DND-41 (cell line): ENCODE results near the gene UBE2V1.

ENCODE experiments used
- CTCF ChIP-seq: IDR thresholded peaks from 2 replicates; pipeline ENCODE4 v1.5.1; 2012; ENCODE audit warnings: borderline replicate concordance, low read length, moderate library complexity, mild to moderate bottlenecking; ENCODE audit not compliant: poor library complexity, severe bottlenecking; ENCODE audit errors: extremely low read depth
- EZH2 ChIP-seq: IDR thresholded peaks from 3 replicates; pipeline ENCODE4 v1.6.1; 2012; ENCODE audit warnings: borderline replicate concordance, low read depth, mild to moderate bottlenecking, moderate library complexity, low read length, inconsistent platforms; ENCODE audit not compliant: severe bottlenecking

GRCh38 chr20:50113420-50114224, 672 bp upstream of the UBE2V1 start:
- TF ChIP-seq CTCF (no peak), EZH2 (no peak)
